NCI-H510A treated with DMSO at 0.1 percent for 48 hours (cell line): ENCODE results near the gene RNF157.

ENCODE experiments used
- DNase-seq: peaks from one replicate; lab custom pipeline; 2025; lab: John Stamatoyannopoulos, UW

Gene RNF157

DNA sequence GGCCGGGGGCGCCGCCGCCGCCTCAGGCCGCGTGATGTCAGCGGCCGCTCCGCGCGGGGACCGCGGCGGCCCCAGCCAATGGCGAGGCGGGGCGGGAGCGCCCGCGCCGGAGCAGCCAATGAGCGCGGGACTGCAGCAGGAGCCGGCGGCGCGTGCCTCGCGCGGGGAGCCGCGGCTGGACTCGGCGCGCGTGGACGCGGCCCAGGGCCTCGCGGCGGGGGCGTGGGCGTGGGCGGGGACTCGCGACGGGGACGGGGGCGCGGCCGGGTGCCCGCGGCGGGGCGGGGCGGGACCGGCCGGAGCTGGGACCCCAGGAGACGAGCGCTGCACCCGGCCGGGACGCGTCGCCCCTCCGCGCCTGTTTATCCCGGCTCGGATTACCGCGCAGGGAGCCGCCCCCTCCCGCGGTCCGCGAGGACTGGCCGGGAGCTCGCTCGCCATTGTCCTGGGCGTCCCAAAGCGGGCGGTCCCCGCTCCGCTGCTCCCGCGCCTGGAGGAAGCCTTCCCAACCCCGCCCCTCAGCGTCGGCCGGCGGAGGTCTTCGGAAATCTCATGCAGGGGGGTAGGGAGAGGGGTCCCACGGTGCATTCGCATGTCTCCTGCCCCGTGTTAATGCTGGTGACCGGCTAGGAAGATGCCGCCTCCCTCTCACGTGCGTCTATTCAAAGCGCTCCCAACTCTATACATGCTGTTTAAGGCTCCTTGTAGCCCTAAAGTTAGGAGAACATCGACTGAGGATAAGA is at the start of gene RNF157:
RNF157 (minus strand) TSS at position 33 of the 743 bp plus-strand sequence. CDS start 253 bp downstream, outside the sequence.
- peak; percentile 54 for DNase-seq

DNA sequence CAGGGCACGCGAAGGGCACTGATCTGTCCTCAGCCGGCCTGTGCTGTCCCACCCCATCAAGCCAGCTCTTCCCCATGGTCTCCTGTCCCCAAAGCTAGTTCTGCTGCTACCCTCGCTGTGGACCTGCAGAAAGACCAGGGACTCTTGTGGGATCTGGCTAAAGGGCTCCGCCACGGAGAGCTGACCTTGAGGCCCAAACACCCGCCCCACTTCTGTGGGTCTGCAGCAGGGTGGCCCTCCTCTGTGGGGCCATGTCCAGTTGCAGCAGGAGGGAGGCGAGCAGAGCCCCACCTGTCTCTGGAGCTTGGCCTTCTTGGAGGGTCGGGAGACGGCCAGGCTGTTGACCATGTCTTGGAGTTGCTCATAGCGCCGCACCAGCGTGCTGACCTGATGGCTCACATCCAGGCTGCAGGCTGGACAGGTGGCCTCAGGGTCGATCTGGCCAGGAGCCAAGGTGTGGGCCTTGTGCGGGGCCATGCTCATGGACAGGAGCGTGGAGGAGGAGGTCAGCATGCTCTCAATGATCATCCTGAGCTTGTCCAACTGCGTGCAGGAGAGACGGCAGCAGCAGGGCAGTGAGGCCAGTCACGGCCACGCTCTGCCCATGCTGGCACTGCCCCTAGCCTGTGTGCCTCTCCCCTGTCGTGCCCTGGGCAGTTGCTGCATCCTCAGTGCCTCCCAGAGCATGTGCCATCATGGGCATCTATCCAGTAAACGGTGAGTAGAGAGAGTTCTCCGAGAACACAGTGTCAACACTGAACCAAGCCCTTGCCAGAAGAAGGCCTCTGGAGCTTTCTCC is 41.5 kb upstream of the RNF157 start:
- DNase-seq: no peak

GRCh38 chr17:76280650-76281049 is 40.4 kb upstream of the RNF157 start:
- no peak for DNase-seq

DNA sequence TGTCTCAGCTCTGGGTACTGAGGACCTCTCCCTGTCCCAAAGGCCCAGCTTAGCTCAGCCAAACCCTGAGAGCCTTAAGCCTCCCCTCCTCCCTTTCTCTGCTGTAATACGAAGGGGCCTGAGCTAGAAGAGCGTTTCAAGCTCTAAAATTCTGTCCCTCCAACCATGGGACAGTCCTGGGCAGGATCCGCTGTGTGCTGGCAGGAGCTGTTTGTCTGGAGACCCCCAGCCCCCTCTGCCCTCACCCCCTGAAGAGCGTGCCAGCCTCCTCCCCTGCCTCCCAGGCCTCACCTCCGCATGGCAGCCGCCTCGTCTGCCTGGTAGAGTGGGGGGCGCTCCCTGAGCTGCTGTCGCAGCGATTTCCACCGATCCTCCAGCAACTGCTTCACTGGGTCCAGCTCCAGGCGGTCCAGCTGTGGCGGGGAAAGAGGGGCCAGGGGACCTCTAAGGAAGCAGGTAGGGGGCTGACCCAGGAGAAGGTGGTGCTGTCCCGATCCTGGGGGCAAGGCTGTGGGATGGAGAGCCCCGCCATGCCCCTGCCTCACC is 39.5 kb upstream of the RNF157 start:
- DNase-seq: no peak

GRCh38 chr17:76278952-76279741 is 38.9 kb upstream of the RNF157 start:
- DNase-seq: peak; percentile 75

DNA sequence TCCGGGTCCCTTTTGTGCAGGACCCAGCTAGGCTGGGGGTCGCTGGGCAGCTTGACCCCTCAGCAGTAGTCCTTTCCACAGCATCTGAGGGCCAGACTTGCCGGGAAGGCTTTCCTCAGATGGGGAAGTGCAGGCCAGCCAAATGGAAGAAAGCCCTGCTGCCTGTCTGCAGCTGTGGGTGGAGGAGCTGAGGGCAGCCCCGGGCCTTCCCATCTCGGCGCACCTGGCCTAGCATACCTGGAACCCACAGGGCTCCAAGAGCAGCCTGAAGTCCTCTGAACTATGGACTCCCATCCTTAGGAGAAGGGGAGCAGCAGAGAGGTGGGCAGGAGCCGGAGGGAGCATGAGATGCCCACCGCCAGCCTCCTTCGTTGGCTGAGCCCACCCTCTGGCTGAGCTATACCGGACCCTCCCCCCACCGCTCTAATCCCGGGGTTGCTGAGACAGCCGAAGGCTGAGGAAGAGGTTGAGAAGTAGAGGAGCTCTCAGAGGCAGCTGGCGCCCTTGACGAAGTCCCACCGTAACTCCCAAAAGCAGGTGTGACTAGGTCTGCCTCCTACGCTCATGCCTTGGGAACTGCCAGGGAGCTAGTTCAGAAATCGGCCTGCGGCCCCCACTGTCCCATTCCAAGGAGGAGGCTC is 38.1 kb upstream of the RNF157 start:
- no peak for DNase-seq

DNA sequence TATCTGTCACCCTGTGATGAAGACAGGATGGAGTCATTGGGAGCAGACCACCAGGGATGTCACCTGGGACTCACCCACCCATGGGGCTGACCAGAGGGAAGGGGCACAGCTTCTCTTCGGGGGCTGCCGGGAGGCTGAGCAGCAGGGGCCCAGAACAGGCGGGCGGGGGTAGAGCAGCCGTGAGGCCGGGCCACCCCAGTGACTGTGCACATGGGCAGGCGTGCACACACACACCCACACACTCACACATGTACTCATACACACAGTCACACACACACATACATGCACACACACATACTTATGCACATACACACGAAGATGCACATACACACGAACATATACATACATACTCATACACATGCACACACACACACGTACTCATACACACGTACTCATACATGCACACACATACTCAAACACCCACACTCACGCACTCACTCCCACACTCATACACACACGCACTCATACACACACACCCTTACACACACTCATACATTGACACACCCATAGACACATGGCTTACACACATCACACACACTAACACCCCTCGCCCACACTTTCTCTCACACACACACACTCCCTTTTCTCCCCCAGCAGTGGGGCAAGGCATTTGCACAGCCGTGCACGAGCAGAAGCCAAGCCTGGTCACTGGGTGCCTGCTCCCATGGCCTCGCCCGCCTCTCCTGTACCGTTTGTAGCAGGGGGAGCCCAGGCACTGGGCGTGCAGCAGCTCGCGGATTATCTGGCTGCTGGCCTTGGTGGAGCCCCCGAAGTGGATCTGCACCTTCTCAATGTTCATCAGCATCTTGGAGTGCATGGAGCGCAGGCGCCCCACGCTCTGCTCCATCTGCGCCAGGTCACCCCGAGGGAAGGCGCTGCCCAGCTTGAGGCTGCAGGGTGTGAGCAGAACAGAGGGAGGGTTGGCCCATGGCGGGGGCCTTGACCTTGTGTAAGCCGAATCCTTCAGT is 37.3 kb upstream of the RNF157 start:
- no peak for DNase-seq

DNA sequence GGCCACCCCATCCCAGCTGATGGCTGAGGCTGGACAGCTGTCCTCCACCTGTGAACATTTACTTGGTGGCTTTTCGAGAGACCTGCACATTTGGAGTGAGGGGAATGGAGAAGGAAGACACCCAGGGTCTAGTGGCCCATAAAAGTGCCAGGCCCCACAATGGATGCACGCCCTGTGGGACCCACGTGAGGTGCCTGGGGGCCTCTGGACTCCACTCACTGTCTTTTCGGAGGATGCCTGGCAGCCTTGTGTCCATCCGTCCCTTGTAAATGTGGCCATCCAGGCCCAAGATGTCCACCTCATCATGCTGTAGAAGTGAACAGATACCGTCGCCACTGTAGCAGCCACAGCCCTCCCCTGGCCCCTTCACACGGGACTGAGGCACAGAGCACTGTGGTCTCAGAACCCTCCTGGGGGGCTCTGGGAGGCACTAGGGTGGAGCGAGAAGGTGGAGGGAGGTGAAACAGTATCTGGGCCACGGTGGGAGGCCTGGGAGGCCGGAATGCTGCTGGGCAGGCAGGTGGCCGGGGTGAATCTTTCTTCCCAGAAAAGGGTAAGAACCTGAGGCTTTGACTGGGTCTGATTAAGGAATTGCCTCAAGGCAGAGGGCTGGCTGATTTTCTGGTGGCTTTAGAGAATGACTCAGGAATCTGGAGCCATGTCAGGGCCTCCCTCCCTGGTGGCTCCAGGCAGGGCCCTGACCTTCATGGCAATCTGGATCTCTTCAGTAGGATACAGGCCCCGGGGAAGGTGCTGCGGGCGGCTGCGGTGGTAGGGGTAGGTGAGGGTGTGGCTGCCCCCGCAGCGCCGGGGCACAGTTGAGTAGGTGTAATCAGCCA is 36.4 kb upstream of the RNF157 start:
- no peak for DNase-seq

DNA sequence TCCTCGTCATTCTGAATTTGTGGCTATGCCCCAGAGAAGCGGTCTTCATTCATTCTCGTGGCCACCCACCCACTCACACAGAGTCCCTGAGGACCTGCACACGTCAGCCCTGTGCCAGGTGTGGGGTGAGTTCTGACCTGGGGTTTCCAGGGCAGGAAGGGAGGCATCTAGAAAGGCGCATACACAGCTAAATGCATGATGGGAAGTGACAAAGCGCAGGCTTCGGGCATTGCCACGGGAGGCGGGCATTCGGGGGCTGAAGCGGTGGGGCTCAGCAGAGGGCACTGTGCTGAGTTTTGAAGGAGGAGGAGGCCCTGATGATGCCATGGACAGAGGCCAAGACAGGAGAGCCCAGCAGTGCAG is 35.8 kb upstream of the RNF157 start:
- DNase-seq: no peak

DNA sequence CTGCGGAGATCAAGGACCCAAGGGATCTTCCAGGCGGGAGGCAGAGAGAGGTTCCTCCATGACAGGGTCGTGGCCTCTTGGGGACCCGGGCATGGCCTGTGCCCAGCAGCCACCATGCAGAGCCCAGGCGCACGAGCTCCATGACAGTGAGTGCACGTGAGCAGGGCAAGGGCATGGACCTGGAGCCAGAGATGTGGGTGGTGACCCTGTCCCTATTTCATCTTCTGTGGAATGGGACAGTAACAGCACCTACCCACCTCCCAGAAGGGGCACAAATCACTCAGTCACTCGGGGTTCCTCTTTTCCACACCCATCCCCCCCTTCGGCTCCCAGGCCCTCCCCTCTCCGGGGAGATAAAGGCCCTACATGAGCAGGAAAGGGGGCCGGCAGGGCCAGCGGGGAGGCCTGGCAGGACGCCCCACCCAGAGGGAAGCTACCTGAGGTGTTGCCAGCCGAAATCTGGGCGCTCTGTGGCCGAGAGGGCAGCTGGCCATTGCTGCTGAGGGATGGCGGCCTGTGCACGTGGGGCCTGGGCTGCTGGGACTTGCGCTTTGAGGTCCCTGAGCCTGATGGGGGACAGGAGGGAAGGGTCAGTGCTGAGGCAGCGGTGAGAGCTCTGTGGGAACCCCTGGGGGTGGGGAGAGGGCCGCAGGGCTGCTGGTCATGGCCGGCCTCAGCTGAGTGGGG is 35.2 kb upstream of the RNF157 start:
- DNase-seq: no peak

DNA sequence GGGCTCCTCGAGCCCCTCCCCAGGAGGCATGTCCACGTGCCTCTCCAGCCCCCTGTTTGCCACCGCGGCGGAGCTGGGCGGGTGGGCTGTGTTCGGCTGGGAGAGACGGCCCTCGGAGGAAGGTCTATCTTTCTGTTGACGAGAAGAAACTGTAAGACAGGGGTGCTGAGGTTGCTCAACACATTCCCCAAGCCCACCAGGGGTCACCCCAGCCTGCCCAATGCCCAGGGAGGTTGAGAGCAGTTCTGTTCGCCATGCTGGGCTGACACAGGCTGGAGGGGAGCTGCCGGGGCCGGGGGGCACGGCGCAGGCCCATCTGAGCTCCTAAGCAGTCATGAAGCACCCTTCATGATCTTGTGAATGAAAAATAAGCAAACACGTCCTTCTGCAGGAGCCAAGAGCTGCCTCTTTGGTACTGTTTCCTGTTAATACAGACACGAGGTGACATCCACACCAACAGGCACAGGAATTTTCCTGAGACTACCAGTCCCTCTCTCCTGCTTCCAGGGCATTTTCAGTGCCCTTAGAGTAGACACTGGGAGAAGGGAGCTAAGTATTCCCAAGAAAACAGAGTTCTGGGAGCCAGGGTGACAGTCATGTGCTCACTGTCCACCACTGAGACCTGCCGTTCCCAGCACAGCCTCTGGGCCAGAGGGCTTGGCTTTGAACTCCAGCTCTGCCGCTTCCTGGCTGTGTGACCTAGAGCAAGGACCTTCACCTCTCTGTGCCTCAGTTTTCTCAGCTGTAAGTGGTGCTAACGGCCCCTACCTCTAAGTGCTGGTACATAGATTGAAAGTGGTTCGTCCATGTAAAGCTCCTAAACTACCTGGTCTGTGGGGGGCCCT is 34.0 kb upstream of the RNF157 start:
- DNase-seq: peak; percentile 11

GRCh38 chr17:76273445-76274111 is 33.3 kb upstream of the RNF157 start:
- no peak for DNase-seq

DNA sequence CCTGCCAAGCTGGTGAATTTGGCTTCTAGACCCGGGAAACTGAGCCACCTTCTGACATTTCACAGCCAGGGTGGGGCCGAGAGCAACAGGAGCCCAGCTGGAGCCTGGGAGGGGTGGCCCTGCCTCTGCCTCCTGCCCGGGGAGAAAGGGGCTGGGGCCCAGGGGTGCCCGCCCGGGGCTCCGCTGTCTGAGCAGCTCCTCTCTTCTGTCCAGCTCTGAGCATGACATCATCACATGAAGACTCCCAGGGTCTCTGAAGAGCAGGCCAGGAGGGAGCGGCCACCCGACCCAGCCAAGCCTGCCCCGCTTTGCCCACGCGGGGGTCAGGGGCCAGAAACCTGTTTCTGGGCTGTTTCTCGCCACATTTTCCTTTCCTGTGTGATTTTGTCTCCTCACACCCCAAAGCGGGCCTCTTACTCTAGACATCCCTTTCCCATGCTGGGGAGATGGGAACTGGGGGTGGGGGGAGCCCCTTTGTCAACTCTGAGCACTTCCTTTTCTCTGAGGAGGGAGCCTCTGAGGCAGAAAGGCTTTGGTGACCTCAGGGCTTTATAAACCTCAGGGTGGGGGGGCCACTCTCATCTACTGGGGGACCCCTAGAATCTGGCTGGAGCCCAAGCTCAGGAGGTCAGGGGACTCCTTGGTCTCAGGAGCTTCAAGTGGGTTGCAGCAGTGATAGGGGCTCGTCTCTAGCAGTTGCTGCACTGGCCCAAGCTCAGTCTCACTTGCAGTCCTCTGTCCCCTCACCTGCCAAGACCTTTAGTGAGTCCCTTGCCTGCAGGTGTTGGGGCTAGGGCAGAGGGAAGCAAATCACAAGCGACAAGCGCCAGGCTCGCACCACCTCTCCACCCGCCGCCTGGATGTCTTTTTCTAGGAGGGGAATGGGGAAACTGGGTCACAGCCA is 32.5 kb upstream of the RNF157 start:
- DNase-seq: no peak

GRCh38 chr17:76271669-76272540 is 31.6 kb upstream of the RNF157 start:
- DNase-seq: no peak
